Transverse colon (tissue), 4 donors: Measurements from ENCODE around the gene OR8A1. TPM values are rescaled to one million over a fixed set of nuclear protein-coding genes. Genes with fewer than 3 reads are reported as not detected.

Source experiments
- DNase-seq: peaks from one replicate; pipeline ENCODE4 v3.0.0-alpha.2; 2019
- H3K27ac ChIP-seq, 4 donors: fragments of 200-600 bp; sonication (generic); 2 replicates each; pipeline ENCODE4 v1.5.1; 2016 to 2018; ENCODE audit warnings: inconsistent platforms in 4 of 4
- H3K27me3 ChIP-seq: fragments of 200-600 bp; sonication (generic); 2 replicates; pipeline ENCODE4 v1.5.1; 2017; ENCODE audit warnings: inconsistent platforms
- H3K36me3 ChIP-seq, 4 donors: fragments of 200-600 bp; sonication (generic); 2 replicates each; pipeline ENCODE4 v1.5.1; 2017 to 2019; ENCODE audit warnings: inconsistent platforms in 4 of 4
- H3K4me1 ChIP-seq, 4 donors: fragments of 200-600 bp; sonication (generic); 2 replicates each; pipeline ENCODE4 v1.5.1; 2017 to 2020; ENCODE audit warnings: inconsistent platforms in 4 of 4
- H3K4me3 ChIP-seq, 4 donors: fragments of 200-600 bp; sonication (generic); 1 replicate in 1 of 4; 2 replicates in 3 of 4; pipeline versions ENCODE4 v1.5.1 to v1.6.1; 2017 to 2019; ENCODE audit warnings: inconsistent platforms in 4 of 4
- H3K9me3 ChIP-seq, 2 donors: fragments of 200-600 bp; sonication (generic); 2 replicates each; pipeline ENCODE4 v1.5.1; 2017 to 2019; ENCODE audit warnings: inconsistent platforms in 2 of 2
- CTCF ChIP-seq, 5 experiments: fragments of 200-600 bp in 3 of 5; fragments of 450-650 bp in 2 of 5; sonication (generic) in 3 of 5; IDR thresholded peaks; 1 replicate in 2 of 5; 2 replicates in 3 of 5; pipeline ENCODE4 v1.5.1; 2016 to 2017; ENCODE audit warnings: antibody characterized with exemption in 5 of 5, inconsistent platforms in 3 of 5, mild to moderate bottlenecking in 2 of 5, moderate library complexity in 1 of 5
- EP300 ChIP-seq: sonication (generic); formaldehyde crosslinking; IDR thresholded peaks from one replicate; pipeline ENCODE4 v1.6.1; 2017; ENCODE audit warnings: antibody characterized with exemption, low read depth
- POLR2A ChIP-seq: fragments of 450-650 bp; IDR thresholded peaks from one replicate; pipeline ENCODE4 v1.6.1; 2016; ENCODE audit warnings: antibody characterized with exemption, mild to moderate bottlenecking, moderate library complexity
- POLR2AphosphoS5 ChIP-seq, 3 donors: sonication (generic); formaldehyde crosslinking; IDR thresholded peaks; one replicate each; pipeline ENCODE4 v1.6.1; 2016; ENCODE audit warnings: antibody characterized with exemption in 3 of 3
- WGBS, 2 donors: methylation state at CpG; one replicate each; pipeline ENCODE4 v1.1.5; 2018; ENCODE audit warnings: low coverage in 1 of 2; 5-methylcytosine and 5-hydroxymethylcytosine counted together
- in situ Hi-C, 4 donors: fragments of 200-750 bp; cut with MboI; loops; one replicate each; pipeline versions ENCODE4 v1.15.0 to v1.15.1; 2017; ENCODE audit warnings: low sequenced_read_pairs in 3 of 4, low pct_ligation_motif_present in 1 of 4, low pct_unique_long_range_greater_than_20kb in 1 of 4
- intact Hi-C: fragments of 100-400 bp; cut with DNase I; formaldehyde crosslinking; loops from one replicate; pipeline ENCODE4 v1.15.1; 2023; ENCODE audit warnings: low total_unique reads
- total RNA-seq, 4 donors: library from RNA; depleted of rRNA; stranded (reverse); fragments of >200 nt; gene quantifications; one replicate each; pipeline ENCODE4 v1.1.0, GENCODE V29; 2016

OR8A1 gene
- total RNA-seq, 4 donors from 2014 or later = not detected

- TF ChIP-seq POLR2AphosphoS5 (IDR thresholded peaks at IDR 0.05) = no peak
- TF ChIP-seq EP300 = no peak
- TF ChIP-seq POLR2A = no peak
- no peak for TF ChIP-seq CTCF (IDR thresholded peaks at IDR 0.05)
- intact Hi-C loops (no loop called here), in situ Hi-C loops (no loop called here)
- 32 to 38% methylated on average over 2 of the region's 2 CpGs for WGBS, 2 donors
- H3K4me3 ChIP-seq = no peak overlapping the region
- H3K36me3 ChIP-seq = no peaks in the 10 kb centered on the region
- H3K9me3 ChIP-seq = no peaks in the 10 kb centered on the region
- no peak overlapping the region for H3K27ac ChIP-seq
- no peaks in the 10 kb centered on the region for H3K4me1 ChIP-seq
- no peak for DNase-seq
- no peaks in the 10 kb centered on the region for H3K27me3 ChIP-seq
Observed at GRCh38 chr11:124556828-124557227, 13.0 kb upstream of the OR8A1 start.

- no peaks in the 10 kb centered on the region for H3K27me3 ChIP-seq
- TF ChIP-seq POLR2A = no peak
- no peak for TF ChIP-seq CTCF (IDR thresholded peaks at IDR 0.05)
- no peak for TF ChIP-seq EP300
- TF ChIP-seq POLR2AphosphoS5 (IDR thresholded peaks at IDR 0.05) = no peak
- H3K4me1 ChIP-seq = no peaks in the 10 kb centered on the region
- H3K27ac ChIP-seq = no peak overlapping the region
- no peak for DNase-seq
- no peak overlapping the region for H3K4me3 ChIP-seq
- intact Hi-C loops = no loop called here
- no peaks in the 10 kb centered on the region for H3K36me3 ChIP-seq
- 71 to 83% methylated on average over 3 to 7 of the region's 7 CpGs for WGBS, 2 donors
- H3K9me3 ChIP-seq = no peaks in the 10 kb centered on the region
- in situ Hi-C loops = loop anchor here in 1 of 4 donors (10.0 kb wide), 1 partner anchor 155 kb away; no protein-coding TSS in a partner anchor
Observed at GRCh38 chr11:124570160-124570559, 363 bp downstream of the OR8A1 start.

DNA sequence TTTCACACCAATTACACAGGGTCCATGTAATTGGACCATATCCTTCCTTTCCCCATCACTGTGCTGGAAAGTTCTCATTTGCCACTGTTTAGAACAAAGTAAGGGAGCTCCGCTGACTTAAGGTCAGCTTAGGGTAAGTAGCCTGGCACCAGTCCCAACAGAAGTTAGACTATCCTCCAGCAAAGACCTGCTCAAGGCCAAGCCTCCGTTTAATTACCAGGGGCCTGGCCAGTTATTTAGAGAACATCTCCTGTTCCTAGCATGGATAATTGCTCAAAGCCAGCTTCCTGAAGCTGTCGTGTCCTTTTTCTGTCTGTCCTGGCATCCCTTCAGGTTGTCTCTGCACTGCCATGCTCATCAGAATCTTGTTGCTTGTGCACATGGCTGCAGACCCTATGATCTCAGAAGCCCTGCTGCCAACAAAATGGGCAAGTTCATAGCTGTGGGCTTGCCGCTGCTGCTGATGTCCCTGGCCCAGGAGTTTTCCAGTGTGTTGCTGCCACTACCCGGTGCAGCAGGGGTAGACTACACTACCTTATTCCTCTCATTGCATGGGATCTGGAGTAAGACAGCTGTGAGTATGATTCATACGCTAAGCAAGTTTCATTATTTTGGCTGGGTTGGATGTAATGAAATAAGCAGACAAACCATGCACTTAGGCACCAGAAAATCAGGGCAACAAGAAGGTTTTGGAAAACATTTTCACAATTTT is 8.1 kb downstream of the OR8A1 start:
- H3K27ac ChIP-seq = no peak overlapping the region
- in situ Hi-C loops (loop anchor here (10.0 to 25.0 kb wide), 2 partner anchors 163 to 516 kb away; no protein-coding TSS in a partner anchor), intact Hi-C loops (no loop called here)
- no peak for TF ChIP-seq POLR2AphosphoS5 (IDR thresholded peaks at IDR 0.05)
- no peak for TF ChIP-seq POLR2A
- TF ChIP-seq EP300 = no peak
- no peak for TF ChIP-seq CTCF (IDR thresholded peaks at IDR 0.05)
- peaks cover 20% of the 10 kb centered on the region for H3K27me3 ChIP-seq
- no peak for DNase-seq
- no peaks in the 10 kb centered on the region for H3K9me3 ChIP-seq
- 64 to 81% methylated on average over 4 to 6 of the region's 6 CpGs for WGBS, 2 donors
- no peaks in the 10 kb centered on the region for H3K4me1 ChIP-seq
- H3K36me3 ChIP-seq = no peaks in the 10 kb centered on the region
- no peak overlapping the region for H3K4me3 ChIP-seq

DNA sequence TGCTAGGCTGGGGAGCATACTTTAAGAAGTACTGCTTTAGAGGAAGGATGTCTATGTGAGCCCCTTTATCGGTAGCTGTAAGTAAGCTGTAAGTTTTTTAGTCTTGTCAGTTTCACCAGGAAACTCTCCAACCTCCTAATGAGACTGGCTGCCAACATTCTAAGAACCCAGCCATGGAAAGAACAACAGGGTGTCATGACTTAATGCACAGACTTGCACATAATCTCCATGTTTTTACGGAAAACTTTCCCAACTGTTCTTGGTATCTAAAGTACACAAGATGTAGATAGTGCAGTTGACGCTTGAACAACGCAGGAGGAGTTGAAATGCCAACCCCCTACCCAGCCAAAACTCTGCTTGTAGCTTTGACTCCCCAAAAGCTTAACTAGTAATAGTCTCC is 9.0 kb downstream of the OR8A1 start:
- H3K36me3 ChIP-seq = no peaks in the 10 kb centered on the region

More for the DNA sequence above, 9.0 kb downstream of the OR8A1 start:
- TF ChIP-seq POLR2AphosphoS5 (IDR thresholded peaks at IDR 0.05) (no peak), CTCF (IDR thresholded peaks at IDR 0.05) (no peak), EP300 (no peak), POLR2A (no peak)
- in situ Hi-C loops = loop anchor here (10.0 to 25.0 kb wide), 2 partner anchors 164 to 516 kb away; no protein-coding TSS in a partner anchor
- Histone ChIP-seq H3K4me1 (peaks cover 0 to 6% (median 2%) of the 10 kb centered on the region in 4 donors), H3K27me3 (peaks cover 22% of the 10 kb centered on the region), H3K4me3 (no peak overlapping the region), H3K9me3 (no peaks in the 10 kb centered on the region), H3K27ac (no peak overlapping the region)
- no peak for DNase-seq
- WGBS, 2 donors = 74 to 97% methylated on average over 4 of the region's 4 CpGs
- intact Hi-C loops = no loop called here
